Immature natural killer cell (primary cell): Measurements from ENCODE around the gene DNAJB5. TPM values are rescaled to one million over a fixed set of nuclear protein-coding genes. Genes with fewer than 3 reads are reported as not detected.

Source experiments
- DNase-seq, 3 donors: peaks; one replicate each; pipeline ENCODE4 v3.0.0; 2022; ENCODE audit warnings: mixed read lengths in 1 of 3
- H3K27ac Mint-ChIP-seq, 6 donors: one replicate each; pipeline ENCODE4 v1.8.0; 2020; ENCODE audit warnings: mixed read lengths in 6 of 6, mild to moderate bottlenecking in 5 of 6, inconsistent platforms in 4 of 6, moderate library complexity in 3 of 6
- H3K27me3 Mint-ChIP-seq, 3 donors: one replicate each; pipeline ENCODE4 v1.8.0; 2020 to 2021; ENCODE audit warnings: low read depth in 3 of 3, mild to moderate bottlenecking in 3 of 3, mixed read lengths in 3 of 3, moderate library complexity in 3 of 3, inconsistent platforms in 1 of 3
- H3K36me3 Mint-ChIP-seq, 3 donors: one replicate each; pipeline ENCODE4 v1.8.0; 2020; ENCODE audit warnings: mixed read lengths in 3 of 3, inconsistent platforms in 2 of 3, mild to moderate bottlenecking in 2 of 3
- H3K4me1 Mint-ChIP-seq, 2 donors: one replicate each; pipeline ENCODE4 v1.8.0; 2020; ENCODE audit warnings: inconsistent platforms in 2 of 2, mild to moderate bottlenecking in 2 of 2, mixed read lengths in 2 of 2, moderate library complexity in 1 of 2
- H3K4me3 Mint-ChIP-seq, 5 donors: one replicate each; pipeline ENCODE4 v1.8.0; 2020; ENCODE audit warnings: mild to moderate bottlenecking in 5 of 5, mixed read lengths in 5 of 5, inconsistent platforms in 3 of 5, moderate library complexity in 3 of 5
- H3K9me3 Mint-ChIP-seq, 6 donors: one replicate each; pipeline ENCODE4 v1.8.0; 2020; ENCODE audit warnings: mild to moderate bottlenecking in 6 of 6, mixed read lengths in 6 of 6, inconsistent platforms in 4 of 6, moderate library complexity in 3 of 6
- polyA plus RNA-seq, 3 donors: library from polyadenylated mRNA; unstranded; fragments of 300-500 nt; fragmentation: Illumina TruSeq; gene quantifications; one replicate each; pipeline ENCODE4 v1.2.3, GENCODE V29; 2021

Gene DNAJB5
- polyA plus RNA-seq, 3 donors from 2014 or later, result 1.0 to 1.7 (median 1.4) TPM

- no peaks in the 10 kb centered on the region for H3K9me3 Mint-ChIP-seq
- H3K4me1 Mint-ChIP-seq, result no peaks in the 10 kb centered on the region
- peaks cover 2 to 24% (median 15%) of the 10 kb centered on the region in 3 donors for H3K27me3 Mint-ChIP-seq
- H3K4me3 Mint-ChIP-seq, result no peak overlapping the region
- no peak overlapping the region for H3K27ac Mint-ChIP-seq
- H3K36me3 Mint-ChIP-seq, result no peaks in the 10 kb centered on the region
- DNase-seq, result no peak
Measured at GRCh38 chr9:34964458-34964857, 25.1 kb upstream of the DNAJB5 start.

GRCh38 chr9:34971146-34971811 is 18.3 kb upstream of the DNAJB5 start:
- H3K27me3 Mint-ChIP-seq, result peaks cover 2 to 10% (median 4%) of the 10 kb centered on the region in 3 donors
- DNase-seq, result no peak
- no peaks in the 10 kb centered on the region for H3K4me1 Mint-ChIP-seq
- H3K9me3 Mint-ChIP-seq, result no peaks in the 10 kb centered on the region
- H3K4me3 Mint-ChIP-seq, result no peak overlapping the region
- H3K36me3 Mint-ChIP-seq, result no peaks in the 10 kb centered on the region
- no peak overlapping the region for H3K27ac Mint-ChIP-seq

GRCh38 chr9:34974664-34975063 is 14.9 kb upstream of the DNAJB5 start:
- H3K4me1 Mint-ChIP-seq, result no peaks in the 10 kb centered on the region
- H3K4me3 Mint-ChIP-seq, result no peak overlapping the region
- H3K36me3 Mint-ChIP-seq, result no peaks in the 10 kb centered on the region
- no peak for DNase-seq
- no peak overlapping the region for H3K27ac Mint-ChIP-seq
- H3K27me3 Mint-ChIP-seq, result peaks cover 2 to 9% (median 4%) of the 10 kb centered on the region in 3 donors
- no peaks in the 10 kb centered on the region for H3K9me3 Mint-ChIP-seq

DNA sequence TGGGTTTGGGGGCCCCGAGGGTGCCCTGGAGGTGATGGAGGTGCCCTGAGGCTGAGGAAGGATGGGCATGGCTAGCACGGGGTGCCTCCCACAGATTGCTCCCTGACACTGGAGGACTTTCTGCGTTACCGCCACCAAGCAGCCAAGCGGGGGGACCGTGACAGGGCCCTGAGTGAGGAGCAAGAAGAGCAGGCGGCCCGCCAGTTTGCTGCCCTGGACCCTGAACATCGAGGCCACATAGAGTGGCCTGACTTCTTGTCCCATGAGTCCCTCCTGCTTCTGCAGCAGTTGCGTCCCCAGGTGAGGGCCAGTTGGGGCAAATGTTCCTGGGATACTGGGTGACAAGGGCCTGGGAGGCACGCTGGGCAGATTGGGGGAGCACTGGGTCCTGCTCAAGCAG is 13.1 kb upstream of the DNAJB5 start:
- no peaks in the 10 kb centered on the region for H3K4me1 Mint-ChIP-seq
- H3K4me3 Mint-ChIP-seq, result no peak overlapping the region
- H3K9me3 Mint-ChIP-seq, result no peaks in the 10 kb centered on the region
- H3K36me3 Mint-ChIP-seq, result no peaks in the 10 kb centered on the region
- peak overlapping the region in 1 of 6 donors; percentile 47 for H3K27ac Mint-ChIP-seq
- peaks cover 2 to 10% (median 4%) of the 10 kb centered on the region in 3 donors for H3K27me3 Mint-ChIP-seq
- no peak for DNase-seq

DNA sequence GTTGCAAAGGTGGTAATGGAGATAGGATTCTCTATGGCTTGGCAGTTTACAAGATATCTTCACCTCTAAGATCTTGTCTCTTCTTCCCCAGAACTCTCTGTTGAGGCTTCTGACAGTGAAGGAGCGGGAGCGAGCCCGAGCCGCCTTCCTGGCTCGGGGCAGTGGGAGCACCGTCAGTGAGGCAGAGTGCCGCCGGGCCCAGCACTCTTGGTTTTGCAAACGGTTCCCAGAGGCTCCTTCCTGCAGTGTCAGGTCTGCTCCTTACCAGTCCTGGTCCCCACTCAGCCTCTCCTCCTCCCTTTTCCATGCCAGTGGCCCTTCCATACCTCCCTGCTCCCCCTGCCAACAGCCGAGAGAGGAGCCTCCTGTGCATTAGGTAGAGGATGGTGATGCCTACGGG is 12.6 kb upstream of the DNAJB5 start:
- H3K4me3 Mint-ChIP-seq, result no peak overlapping the region
- no peak for DNase-seq
- H3K36me3 Mint-ChIP-seq, result no peaks in the 10 kb centered on the region
- H3K27ac Mint-ChIP-seq, result no peak overlapping the region
- no peaks in the 10 kb centered on the region for H3K4me1 Mint-ChIP-seq
- H3K27me3 Mint-ChIP-seq, result peaks cover 2 to 10% (median 4%) of the 10 kb centered on the region in 3 donors
- no peaks in the 10 kb centered on the region for H3K9me3 Mint-ChIP-seq

DNA sequence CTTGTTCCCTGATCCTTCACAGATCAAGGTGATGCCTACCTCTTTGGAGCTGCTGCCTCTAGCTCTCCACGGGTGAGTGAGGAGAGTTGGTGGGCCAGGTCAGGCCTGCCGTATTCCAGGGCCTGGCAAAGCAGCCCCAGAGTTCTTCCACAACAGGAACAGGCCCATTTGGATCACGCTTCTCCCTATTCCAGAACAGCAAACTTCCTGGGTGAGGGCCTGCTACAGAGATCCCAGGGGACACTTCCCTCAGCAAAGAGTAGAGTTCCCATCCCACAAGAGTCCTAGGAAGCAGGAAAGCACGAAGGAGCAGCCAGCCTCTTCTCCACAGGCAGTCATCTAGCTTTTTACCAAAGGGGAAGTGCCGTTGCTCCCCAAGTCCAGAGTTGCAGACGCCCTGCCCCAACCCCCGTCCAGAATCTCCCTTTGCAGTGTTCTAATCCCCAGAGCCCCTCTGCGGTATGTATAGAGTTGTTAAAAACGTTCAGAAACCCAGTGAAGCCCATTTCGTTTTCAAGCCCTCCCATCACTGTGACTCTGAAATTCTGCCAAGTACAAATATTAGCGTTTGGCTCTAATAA is 9.3 kb upstream of the DNAJB5 start:
- Mint-ChIP-seq H3K4me3 (no peak overlapping the region), H3K27ac (no peak overlapping the region), H3K4me1 (no peaks in the 10 kb centered on the region), H3K27me3 (peaks cover 0 to 14% (median 1%) of the 10 kb centered on the region in 3 donors), H3K9me3 (no peaks in the 10 kb centered on the region), H3K36me3 (no peaks in the 10 kb centered on the region)
- DNase-seq, result no peak

DNA sequence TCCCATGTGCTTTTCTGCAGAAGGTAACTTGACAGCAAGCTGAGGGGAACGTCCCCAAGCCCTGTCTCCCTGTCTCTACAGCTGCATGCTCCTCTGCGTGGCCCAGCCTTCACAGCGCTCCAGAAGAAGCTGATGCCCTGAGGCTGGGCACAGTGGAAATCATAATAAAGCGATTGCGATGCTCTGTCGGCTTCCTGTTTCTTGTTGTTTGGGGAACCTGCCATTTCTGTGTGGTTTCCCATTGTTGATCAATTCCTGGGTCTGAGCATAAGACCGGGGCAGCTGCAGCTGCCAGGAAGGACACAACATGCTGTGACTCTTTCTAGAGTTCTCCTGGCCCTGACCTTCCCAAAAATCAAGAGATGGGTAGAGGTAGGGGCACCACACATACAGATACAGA is 7.2 kb upstream of the DNAJB5 start:
- no peaks in the 10 kb centered on the region for H3K36me3 Mint-ChIP-seq
- H3K4me1 Mint-ChIP-seq, result peaks cover 0 to 3% of the 10 kb centered on the region in 2 donors
- no peaks in the 10 kb centered on the region for H3K9me3 Mint-ChIP-seq
- H3K4me3 Mint-ChIP-seq, result no peak overlapping the region
- no peak for DNase-seq
- peaks cover 1 to 12% (median 2%) of the 10 kb centered on the region in 3 donors for H3K27me3 Mint-ChIP-seq
- no peak overlapping the region for H3K27ac Mint-ChIP-seq

- H3K9me3 Mint-ChIP-seq, result no peaks in the 10 kb centered on the region
- peaks cover under 1 to 4% of the 10 kb centered on the region in 2 donors for H3K4me1 Mint-ChIP-seq
- H3K36me3 Mint-ChIP-seq, result no peaks in the 10 kb centered on the region
- H3K4me3 Mint-ChIP-seq, result no peak overlapping the region
- no peak overlapping the region for H3K27ac Mint-ChIP-seq
- no peak for DNase-seq
- H3K27me3 Mint-ChIP-seq, result peaks cover 1 to 12% (median 2%) of the 10 kb centered on the region in 3 donors
Measured at GRCh38 chr9:34983209-34983608, 6.3 kb upstream of the DNAJB5 start.

GRCh38 chr9:34984049-34984448 is 5.5 kb upstream of the DNAJB5 start:
- no peak overlapping the region for H3K27ac Mint-ChIP-seq
- no peaks in the 10 kb centered on the region for H3K9me3 Mint-ChIP-seq
- H3K4me1 Mint-ChIP-seq, result peaks cover 8 to 10% of the 10 kb centered on the region in 2 donors
- no peak overlapping the region for H3K4me3 Mint-ChIP-seq
- H3K36me3 Mint-ChIP-seq, result no peaks in the 10 kb centered on the region
- DNase-seq, result peak in 1 of 3 donors; percentile 10
- peaks cover 1 to 12% (median 2%) of the 10 kb centered on the region in 3 donors for H3K27me3 Mint-ChIP-seq

GRCh38 chr9:34985311-34985899 is 4.1 kb upstream of the DNAJB5 start:
- peak; percentile 43 to 51 (median 43) for DNase-seq
- no peaks in the 10 kb centered on the region for H3K36me3 Mint-ChIP-seq
- peaks cover 14 to 15% of the 10 kb centered on the region in 2 donors for H3K4me1 Mint-ChIP-seq
- no peak overlapping the region for H3K4me3 Mint-ChIP-seq
- H3K27me3 Mint-ChIP-seq, result peaks cover 4 to 12% (median 7%) of the 10 kb centered on the region in 3 donors
- no peaks in the 10 kb centered on the region for H3K9me3 Mint-ChIP-seq
- H3K27ac Mint-ChIP-seq, result no peak overlapping the region

GRCh38 chr9:34986540-34987047 is 3.0 kb upstream of the DNAJB5 start:
- peak overlapping the region in 1 of 5 donors; percentile 11 for H3K4me3 Mint-ChIP-seq
- peaks cover 17 to 21% of the 10 kb centered on the region in 2 donors for H3K4me1 Mint-ChIP-seq
- no peaks in the 10 kb centered on the region for H3K9me3 Mint-ChIP-seq
- H3K36me3 Mint-ChIP-seq, result no peaks in the 10 kb centered on the region
- H3K27ac Mint-ChIP-seq, result peak overlapping the region in 3 of 6 donors; percentile 9 to 75 (median 38)
- H3K27me3 Mint-ChIP-seq, result peaks cover 4 to 12% (median 7%) of the 10 kb centered on the region in 3 donors
- DNase-seq, result peak in 1 of 3 donors; percentile 30

- H3K4me1 Mint-ChIP-seq, result peaks cover 17 to 21% of the 10 kb centered on the region in 2 donors
Measured at GRCh38 chr9:34987160-34987901, 2.2 kb upstream of the DNAJB5 start.

DNA sequence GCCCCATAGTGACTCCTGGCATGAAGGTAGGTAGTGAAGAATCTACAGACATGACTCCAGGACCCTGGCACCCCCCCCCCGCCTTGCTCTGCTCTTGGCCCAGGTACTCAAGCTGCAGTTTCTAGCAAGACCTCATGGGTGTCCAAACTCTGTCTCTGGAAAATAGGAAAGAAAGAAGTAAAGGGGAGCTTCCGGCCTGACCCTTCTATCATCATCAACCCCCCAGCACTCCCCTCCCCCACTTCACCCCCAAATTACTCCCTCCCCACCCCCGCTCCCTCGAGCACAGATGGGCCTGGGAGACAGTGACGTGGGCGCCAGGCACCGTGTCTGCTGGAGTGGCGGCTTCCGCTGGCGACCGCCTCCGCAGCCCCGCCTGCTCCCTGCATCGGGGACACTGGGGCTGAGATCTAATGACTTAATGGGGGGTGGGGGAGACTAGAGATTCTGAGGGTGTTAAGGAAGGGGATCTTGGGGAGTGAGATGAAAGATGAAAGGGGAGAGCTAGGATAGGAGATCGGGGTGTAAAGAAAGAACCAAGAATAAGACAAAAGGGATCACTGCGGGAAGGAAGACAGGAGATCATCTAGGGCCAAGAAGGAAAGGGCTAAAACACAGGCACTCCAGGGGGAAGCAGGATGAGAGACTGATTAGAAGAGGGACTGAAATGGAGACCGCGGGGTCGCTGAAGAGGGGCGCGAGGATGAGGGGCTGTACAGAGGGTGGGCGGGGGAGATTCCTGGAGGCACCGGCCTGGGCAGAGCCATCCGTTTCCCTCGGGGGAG is 1.1 kb upstream of the DNAJB5 start:
- Mint-ChIP-seq H3K4me1 (peaks cover 17 to 21% of the 10 kb centered on the region in 2 donors), H3K27ac (peak overlapping the region; percentile 64 to 93 (median 83)), H3K36me3 (no peaks in the 10 kb centered on the region), H3K9me3 (no peaks in the 10 kb centered on the region), H3K27me3 (peaks cover 3 to 11% (median 7%) of the 10 kb centered on the region in 3 donors), H3K4me3 (peak overlapping the region; percentile 89 to 100 (median 94))
- peak in 1 of 3 donors; percentile 35 for DNase-seq

More at GRCh38 chr9:34987160-34987901, 2.2 kb upstream of the DNAJB5 start:
- H3K9me3 Mint-ChIP-seq, result no peaks in the 10 kb centered on the region
- DNase-seq, result no peak
- H3K27me3 Mint-ChIP-seq, result peaks cover 3 to 12% (median 7%) of the 10 kb centered on the region in 3 donors
- H3K4me3 Mint-ChIP-seq, result peak overlapping the region in 4 of 5 donors; percentile 3 to 48 (median 25)
- peak overlapping the region in 3 of 6 donors; percentile 9 to 75 (median 38) for H3K27ac Mint-ChIP-seq
- H3K36me3 Mint-ChIP-seq, result no peaks in the 10 kb centered on the region
